GM12875 (cell line): ENCODE measurements around the gene BCAS3.
A peak's percentile ranks its signal among the peaks of the same experiment; 100 is the strongest.

Source experiments
- H3K4me3 ChIP-seq: one replicate; pipeline ENCODE4 v1.5.1; 2011; ENCODE audit warnings: low read depth, low read length, control low read depth
- CTCF ChIP-seq: IDR thresholded peaks from 2 replicates; pipeline ENCODE4 v1.5.1; 2011; ENCODE audit warnings: low read depth, mild to moderate bottlenecking, control low read depth, inconsistent platforms, low read length, moderate library complexity, borderline replicate concordance; ENCODE audit not compliant: insufficient read depth

The BCAS3 gene

GRCh38 chr17:61245706-61246135, 568.1 kb downstream of the BCAS3 start:
- TF ChIP-seq CTCF: no peak
- peak overlapping the region; percentile 18 for H3K4me3 ChIP-seq

GRCh38 chr17:61247439-61247838, 569.8 kb downstream of the BCAS3 start:
- TF ChIP-seq CTCF: no peak

GRCh38 chr17:61248399-61248798, 570.7 kb downstream of the BCAS3 start:
- H3K4me3 ChIP-seq: no peak overlapping the region
- no peak for TF ChIP-seq CTCF

More at GRCh38 chr17:61247439-61247838, 569.8 kb downstream of the BCAS3 start:
- no peak overlapping the region for H3K4me3 ChIP-seq

- no peak for TF ChIP-seq CTCF
- H3K4me3 ChIP-seq: no peak overlapping the region
Measured at GRCh38 chr17:61249649-61250299, 572.1 kb downstream of the BCAS3 start.

- no peak overlapping the region for H3K4me3 ChIP-seq
- TF ChIP-seq CTCF: no peak
Measured at GRCh38 chr17:61250335-61250890, 572.8 kb downstream of the BCAS3 start.

- TF ChIP-seq CTCF: no peak
Measured at GRCh38 chr17:61251939-61252865, 574.6 kb downstream of the BCAS3 start.

More at GRCh38 chr17:61251939-61252865, 574.6 kb downstream of the BCAS3 start:
- H3K4me3 ChIP-seq: no peak overlapping the region
